H1 (cell line): ENCODE data around the gene MARK3. TPM values are rescaled to one million over a fixed set of nuclear protein-coding genes. Genes with fewer than 3 reads are reported as not detected.

ENCODE experiments used
- CTCF ChIA-PET: fragments of 300-600 bp; sonication (Branson Sonifier 250); formaldehyde crosslinking; loops from one replicate; lab custom pipeline; 2021; ENCODE audit not compliant: partially characterized antibody; lab: Charles Lee
- POLR2A ChIA-PET: fragments of 300-600 bp; sonication (Branson Sonifier 250); formaldehyde crosslinking; loops from one replicate; lab custom pipeline; 2021; ENCODE audit warnings: inconsistent platforms; ENCODE audit not compliant: partially characterized antibody; lab: Charles Lee
- DNase-seq, 2 experiments: peaks; one replicate each; pipeline versions ENCODE4 v3.0.0 to v3.0.0-alpha.2; 2010 to 2022; ENCODE audit warnings: low spot score in 2 of 2, low read depth in 1 of 2, mixed read lengths in 1 of 2
- FAIRE-seq: peaks from 2 replicates; lab custom pipeline; 2011; peaks lifted over from hg19 to GRCh38; lab: Jason Lieb, UNC
- H2AFZ ChIP-seq: 2 replicates; pipeline ENCODE4 v1.8.1; 2012; ENCODE audit warnings: low read length, inconsistent platforms
- H2AK5ac ChIP-seq: 2 replicates; pipeline ENCODE4 v1.6.1; 2013; ENCODE audit warnings: low read depth, low read length
- H2BK120ac ChIP-seq: replicated peaks from 2 replicates; pipeline ENCODE3; 2013; ENCODE audit warnings: low read depth, low read length, inconsistent platforms
- H2BK12ac ChIP-seq: 2 replicates; pipeline ENCODE4 v1.6.1; 2013; ENCODE audit warnings: low read depth, low read length
- H2BK15ac ChIP-seq: 2 replicates; pipeline ENCODE4 v1.6.1; 2013; ENCODE audit warnings: low read length
- H2BK20ac ChIP-seq: 2 replicates; pipeline ENCODE4 v1.6.1; 2013; ENCODE audit warnings: low read length
- H2BK5ac ChIP-seq: 2 replicates; pipeline ENCODE4 v1.6.1; 2013; ENCODE audit warnings: low read depth, low read length
- H3K14ac ChIP-seq: 2 replicates; pipeline ENCODE4 v1.6.1; 2013; ENCODE audit warnings: inconsistent platforms; ENCODE audit not compliant: insufficient read length
- H3K18ac ChIP-seq: 2 replicates; pipeline ENCODE4 v1.6.1; 2013; ENCODE audit warnings: low read length; ENCODE audit errors: extremely low read depth
- H3K23ac ChIP-seq: 2 replicates; pipeline ENCODE4 v1.6.1; 2013; ENCODE audit warnings: inconsistent platforms; ENCODE audit not compliant: insufficient read length
- H3K23me2 ChIP-seq: 2 replicates; pipeline ENCODE4 v1.6.1; 2013; ENCODE audit warnings: low read depth, low read length
- H3K27ac ChIP-seq: 2 replicates; pipeline ENCODE4 v1.6.1; 2011; ENCODE audit warnings: low read depth, low read length, inconsistent platforms
- H3K27me3 ChIP-seq, 4 experiments: replicated peaks in 1 of 4; 1 replicate in 1 of 4; 2 replicates in 3 of 4; pipeline versions ENCODE4 v1.6.1 to v1.8.1; 2011 to 2013; ENCODE audit warnings: low read length in 3 of 4, mild to moderate bottlenecking in 3 of 4, inconsistent platforms in 2 of 4, mixed read lengths in 2 of 4, moderate library complexity in 1 of 4; ENCODE audit not compliant: control insufficient read depth in 3 of 4, insufficient read depth in 3 of 4; ENCODE audit errors: extremely low read depth in 1 of 4
- H3K36me3 ChIP-seq, 4 experiments: 2 replicates each; pipeline versions ENCODE4 v1.6.1 to v1.8.1; 2011 to 2013; ENCODE audit warnings: mild to moderate bottlenecking in 4 of 4, low read length in 3 of 4, moderate library complexity in 2 of 4, control low read depth in 1 of 4, inconsistent platforms in 1 of 4; ENCODE audit not compliant: insufficient read depth in 4 of 4, control insufficient read depth in 2 of 4
- H3K4ac ChIP-seq: replicated peaks from 2 replicates; pipeline ENCODE3; 2013; ENCODE audit warnings: low read length, low read depth, mixed read lengths, inconsistent platforms; ENCODE audit not compliant: insufficient read length
- H3K4me1 ChIP-seq, 4 experiments: replicated peaks in 1 of 4; 1 replicate in 1 of 4; 2 replicates in 3 of 4; pipeline versions ENCODE4 v1.6.1 to v1.8.1; 2011 to 2013; ENCODE audit warnings: low read length in 3 of 4, inconsistent platforms in 2 of 4, mixed read lengths in 1 of 4; ENCODE audit not compliant: insufficient read depth in 4 of 4, control insufficient read depth in 3 of 4
- H3K4me2 ChIP-seq, 2 experiments: 2 replicates each; pipeline versions ENCODE4 v1.6.1 to v1.8.1; 2011 to 2013; ENCODE audit warnings: low read depth in 2 of 2, low read length in 2 of 2, control low read depth in 1 of 2, inconsistent platforms in 1 of 2, mild to moderate bottlenecking in 1 of 2; ENCODE audit not compliant: insufficient read depth in 1 of 2
- H3K4me3 ChIP-seq, 4 experiments: fragments of 200-600, 300-600 bp in 1 of 4; sonication (generic), shearing (Covaris generic), sonication (Bioruptor Twin) in 1 of 4; 2 replicates each; pipeline versions ENCODE4 v1.5.1 to v1.8.1; 2011 to 2016; ENCODE audit warnings: low read length in 4 of 4, low read depth in 3 of 4, control low read depth in 2 of 4, inconsistent platforms in 2 of 4, mild to moderate bottlenecking in 2 of 4, mixed read lengths in 1 of 4, moderate library complexity in 1 of 4; ENCODE audit not compliant: insufficient read depth in 2 of 4; ENCODE audit errors: extremely low read depth in 1 of 4
- H3K56ac ChIP-seq: replicated peaks from 2 replicates; pipeline ENCODE3; 2013; ENCODE audit warnings: low read depth, mild to moderate bottlenecking, mixed read lengths, low read length, inconsistent platforms; ENCODE audit not compliant: insufficient read length
- H3K79me1 ChIP-seq: 2 replicates; pipeline ENCODE4 v1.6.1; 2013; ENCODE audit warnings: low read depth, low read length, control low read depth
- H3K79me2 ChIP-seq, 2 experiments: 2 replicates each; pipeline versions ENCODE4 v1.6.1 to v1.8.1; 2012 to 2013; ENCODE audit warnings: low read length in 2 of 2, mild to moderate bottlenecking in 2 of 2, inconsistent platforms in 1 of 2; ENCODE audit not compliant: insufficient read depth in 2 of 2, control insufficient read depth in 1 of 2
- H3K9ac ChIP-seq, 4 experiments: replicated peaks in 1 of 4; 1 replicate in 1 of 4; 2 replicates in 3 of 4; pipeline versions ENCODE4 v1.6.1 to v1.8.1; 2011 to 2013; ENCODE audit warnings: low read depth in 3 of 4, low read length in 3 of 4, control low read depth in 2 of 4, mild to moderate bottlenecking in 2 of 4, moderate library complexity in 2 of 4, inconsistent platforms in 1 of 4; ENCODE audit errors: extremely low read depth in 1 of 4
- H3K9me3 ChIP-seq, 2 experiments: 2 replicates each; pipeline versions ENCODE4 v1.6.1 to v1.8.1; 2012 to 2013; ENCODE audit warnings: mild to moderate bottlenecking in 2 of 2, moderate library complexity in 2 of 2, control low read depth in 1 of 2, inconsistent platforms in 1 of 2, low read depth in 1 of 2, low read length in 1 of 2, mixed read lengths in 1 of 2; ENCODE audit not compliant: insufficient read depth in 2 of 2
- H4K20me1 ChIP-seq, 2 experiments: replicated peaks in 1 of 2; 2 replicates each; pipeline versions ENCODE3 to v1.8.1; 2011 to 2013; ENCODE audit warnings: inconsistent platforms in 2 of 2, low read length in 2 of 2, mild to moderate bottlenecking in 1 of 2; ENCODE audit not compliant: insufficient read depth in 2 of 2, control insufficient read depth in 1 of 2
- H4K5ac ChIP-seq: 2 replicates; pipeline ENCODE4 v1.6.1; 2013; ENCODE audit warnings: low read length, low read depth, mixed read lengths, inconsistent platforms; ENCODE audit not compliant: insufficient read length
- H4K8ac ChIP-seq: 2 replicates; pipeline ENCODE4 v1.8.0; 2013; ENCODE audit warnings: mild to moderate bottlenecking, moderate library complexity, low read length, inconsistent platforms; ENCODE audit not compliant: insufficient read depth; ENCODE audit errors: extremely low read depth
- H4K91ac ChIP-seq: replicated peaks from 2 replicates; pipeline ENCODE3; 2013; ENCODE audit warnings: low read length, mixed read lengths, inconsistent platforms; ENCODE audit not compliant: insufficient read length
- ATF3 ChIP-seq: IDR thresholded peaks from 2 replicates; pipeline ENCODE4 v1.6.1; 2011; ENCODE audit warnings: low read depth, mild to moderate bottlenecking, low read length; ENCODE audit not compliant: insufficient read depth
- CHD2 ChIP-seq: IDR thresholded peaks from 2 replicates; pipeline ENCODE4 v1.6.1; 2012; ENCODE audit warnings: low read length, improper control_type of control experiment
- EZH2 ChIP-seq: fragments of 200-600 bp; sonication (generic); IDR thresholded peaks from 2 replicates; pipeline ENCODE4 v1.7.1; 2012; ENCODE audit warnings: low read depth, mild to moderate bottlenecking, moderate library complexity, low read length, inconsistent platforms; ENCODE audit not compliant: severe bottlenecking
- HDAC2 ChIP-seq, 2 experiments: fragments of 300-600 bp in 1 of 2; sonication (generic) in 1 of 2; IDR thresholded peaks; 2 replicates each; pipeline ENCODE4 v1.6.1; 2011 to 2012; ENCODE audit warnings: low read depth in 2 of 2, low read length in 2 of 2, mild to moderate bottlenecking in 2 of 2, moderate library complexity in 2 of 2, borderline replicate concordance in 1 of 2, inconsistent platforms in 1 of 2
- JUN ChIP-seq: IDR thresholded peaks from 2 replicates; pipeline ENCODE4 v1.6.1; 2011; ENCODE audit warnings: low read depth, mild to moderate bottlenecking, improper control_type of control experiment, low read length
- RFX5 ChIP-seq: IDR thresholded peaks from 2 replicates; pipeline ENCODE4 v1.6.1; 2011; ENCODE audit warnings: low read depth, low read length, improper control_type of control experiment, borderline replicate concordance
- RNF2 ChIP-seq: fragments of 200-900, 300-1000 bp; sonication (generic); IDR thresholded peaks from 2 replicates; pipeline ENCODE4 v1.7.1; 2016; ENCODE audit warnings: borderline replicate concordance, low read depth, mild to moderate bottlenecking, antibody characterized with exemption, low read length; ENCODE audit not compliant: poor library complexity, severe bottlenecking; ENCODE audit errors: missing control alignments
- SIX5 ChIP-seq: IDR thresholded peaks from 2 replicates; pipeline ENCODE4 v1.6.1; 2011; ENCODE audit warnings: mild to moderate bottlenecking, low read depth, low read length
- SP4 ChIP-seq: IDR thresholded peaks from 2 replicates; pipeline ENCODE4 v1.6.1; 2012; ENCODE audit warnings: low read length, inconsistent platforms
- TAF1 ChIP-seq: IDR thresholded peaks from 2 replicates; pipeline ENCODE4 v1.6.1; 2011; ENCODE audit warnings: mild to moderate bottlenecking, low read depth, low read length
- TEAD4 ChIP-seq: IDR thresholded peaks from 2 replicates; pipeline ENCODE4 v1.6.1; 2012; ENCODE audit warnings: low read depth, low read length, inconsistent platforms, mixed read lengths
- USF2 ChIP-seq: IDR thresholded peaks from 2 replicates; pipeline ENCODE4 v1.6.1; 2011; ENCODE audit warnings: low read length, improper control_type of control experiment
- WGBS, 2 experiments: shearing (Covaris generic) in 1 of 2; methylation state at CpG; one replicate each; pipeline versions ENCODE4 v1.1.6 to v1.1.7; 2013 to 2015; ENCODE audit warnings: low lambda C conversion rate in 2 of 2, mixed read lengths in 2 of 2, inconsistent platforms in 1 of 2, low coverage in 1 of 2, missing lambda C conversion rate in 1 of 2; ENCODE audit not compliant: insufficient replicate concordance in 2 of 2, insufficient coverage in 1 of 2, insufficient read length in 1 of 2; ENCODE audit errors: extremely low coverage in 1 of 2, missing lambda C conversion rate in 1 of 2; 5-methylcytosine and 5-hydroxymethylcytosine counted together
- polyA plus RNA-seq, 7 experiments: library from polyadenylated mRNA; depleted of rRNA in 3 of 7; stranded (reverse) in 5 of 7; unstranded in 2 of 7; fragments of >200 nt in 5 of 7; fragments of 200-250 nt in 2 of 7; gene quantifications; 1 replicate in 5 of 7; 2 replicates in 1 of 7; 4 replicates in 1 of 7; pipeline versions ENCODE4 v1.2.1 to v1.2.3, GENCODE V29; 2011 to 2013; ENCODE audit warnings: missing spikeins in 2 of 7, mixed read lengths in 2 of 7
- total RNA-seq: library from RNA; stranded (reverse); fragmentation: NEBNext Ultra II Directional; extraction: Animal tissue kit (Norgen Biotek cat#: 25700); gene quantifications from 2 replicates; pipeline ENCODE4 v1.2.1, GENCODE V29; 2021

MARK3 gene
- total and polyA plus RNA-seq, 2 of the 8 experiments (the other 6 are each of a cell fraction or from before 2014, with no cell fraction given): 39.4 to 76.9 TPM

GRCh38 chr14:103372017-103372416 lies 13.2 kb upstream of the MARK3 start:
- H3K79me2 ChIP-seq: no peaks in the 10 kb centered on the region
- H4K91ac ChIP-seq: no peak overlapping the region
- H3K9ac ChIP-seq: no peak overlapping the region
- CTCF ChIA-PET: interaction anchor here (0.6 kb wide), 1 partner anchor 16 kb away, joined by 3 read pairs; no protein-coding TSS in a partner anchor
- H2BK120ac ChIP-seq: no peak overlapping the region
- H3K4me2 ChIP-seq: no peak overlapping the region; a peak in 1 of 4 replicates
- H4K20me1 ChIP-seq: no peaks in the 10 kb centered on the region
- H2BK20ac ChIP-seq: no peak overlapping the region
- H3K56ac ChIP-seq: no peak overlapping the region
- H3K14ac ChIP-seq: no peak overlapping the region
- WGBS, 2 experiments: 94% methylated on average over 9 of the region's 23 CpGs; no CpG with 5 or more reads in 1 of the 2 experiments
- no peak overlapping the region for H2AK5ac ChIP-seq
- no peaks in the 10 kb centered on the region for H3K9me3 ChIP-seq
- no peaks in the 10 kb centered on the region for H3K79me1 ChIP-seq
- H3K36me3 ChIP-seq: no peaks in the 10 kb centered on the region
- DNase-seq (no peak), FAIRE-seq (no peak)
- no peak overlapping the region for H4K8ac ChIP-seq
- no peak overlapping the region for H2BK12ac ChIP-seq
- POLR2A ChIA-PET: interaction anchor here (4.2 kb wide), 1 partner anchor 28 kb away, joined by 26 read pairs; no protein-coding TSS in a partner anchor
- no peak overlapping the region for H4K5ac ChIP-seq
- no peaks in the 10 kb centered on the region for H3K27me3 ChIP-seq
- no peak overlapping the region for H2BK5ac ChIP-seq
- no peak overlapping the region for H2BK15ac ChIP-seq
- H3K27ac ChIP-seq: no peak overlapping the region
- H3K4ac ChIP-seq: no peak overlapping the region
- H3K18ac ChIP-seq: no peak overlapping the region
- no peaks in the 10 kb centered on the region for H3K23me2 ChIP-seq
- peaks cover 0 to 3% (median 2%) of the 10 kb centered on the region in 4 experiments; a peak in 2 of 7 replicates for H3K4me1 ChIP-seq
- no peak overlapping the region for H3K23ac ChIP-seq
- peak overlapping the region; percentile 74; the same call in 1 of the 2 replicates for H2AFZ ChIP-seq
- H3K4me3 ChIP-seq: no peak overlapping the region
- TF ChIP-seq HDAC2 (IDR thresholded peaks at IDR 0.05; ENCODE audit: borderline replicate concordance in 1 of 2, low read depth in 2 of 2, low read length in 2 of 2): no peak
- TF ChIP-seq TAF1: no peak
- TF ChIP-seq SP4: no peak
- no peak for TF ChIP-seq ATF3
- TF ChIP-seq RFX5: no peak
- TF ChIP-seq CHD2: no peak
- TF ChIP-seq SIX5: no peak
- no peak for TF ChIP-seq RNF2
- TF ChIP-seq JUN: no peak
- TF ChIP-seq TEAD4: no peak
- TF ChIP-seq EZH2: no peak
- TF ChIP-seq USF2: no peak
